ENCODE results near the gene TPPP2. TPM values are rescaled to one million over a fixed set of nuclear protein-coding genes. Genes with fewer than 3 reads are reported as not detected.
A peak's percentile ranks its signal among the peaks of the same experiment; 100 is the strongest.
"Not testable (repeated sequence)": the region's sequence is repeated elsewhere in the genome, so short reads cannot be mapped to it uniquely, and the experiment has no call there.

The TPPP2 gene
- total RNA-seq, 4 donors from 2014 or later, result not detected

GRCh38 chr14:20999591-20999990 lies 30.4 kb upstream of the TPPP2 start:
- TF ChIP-seq CTCF (IDR thresholded peaks at IDR 0.05), result no peak
- ATAC-seq (ENCODE audit: low FRiP score) (no peak), DNase-seq (ENCODE audit: low spot score) (no peak)

GRCh38 chr14:21001218-21001617 lies 28.8 kb upstream of the TPPP2 start:
- TF ChIP-seq CTCF (IDR thresholded peaks at IDR 0.05), result no peak
- ATAC-seq (ENCODE audit: low FRiP score), result no peak
- DNase-seq (ENCODE audit: low spot score), result no peak

- DNase-seq (ENCODE audit: low spot score) (no peak), ATAC-seq (ENCODE audit: low FRiP score) (no peak)
- TF ChIP-seq CTCF (IDR thresholded peaks at IDR 0.05), result no peak
These were observed 26.1 kb upstream of the TPPP2 start for GRCh38 chr14:21003788-21004346.

GRCh38 chr14:21009721-21010120 lies 20.3 kb upstream of the TPPP2 start:
- not testable (repeated sequence) for DNase-seq (ENCODE audit: low spot score); ATAC-seq (ENCODE audit: low FRiP score)

GRCh38 chr14:21011136-21011535 lies 18.9 kb upstream of the TPPP2 start:
- TF ChIP-seq CTCF (IDR thresholded peaks at IDR 0.05), result no peak
- ATAC-seq (ENCODE audit: low FRiP score) (no peak), DNase-seq (ENCODE audit: low spot score) (no peak)

- peak in 2 of 3 donors; percentile 70 to 83 for TF ChIP-seq CTCF (IDR thresholded peaks at IDR 0.05)
- DNase-seq (ENCODE audit: low spot score) (peak; percentile 90), ATAC-seq (ENCODE audit: low FRiP score) (peak; percentile 73)
These were observed 15.2 kb upstream of the TPPP2 start for GRCh38 chr14:21014761-21015190.

- DNase-seq (ENCODE audit: low spot score), result no peak
- TF ChIP-seq CTCF (IDR thresholded peaks at IDR 0.05), result no peak
- no peak for ATAC-seq (ENCODE audit: low FRiP score)
These were observed 14.7 kb upstream of the TPPP2 start for GRCh38 chr14:21015312-21015711.

All from omental fat pad (tissue), 4 donors.